ENCODE data around the gene FYTTD1.

The FYTTD1 gene

GRCh38 chr3:197833930-197834715 is 84.4 kb downstream of the FYTTD1 start:
- DNase-seq (ENCODE audit: low read depth): no peak

- DNase-seq (ENCODE audit: low read depth): no peak
These were observed 85.8 kb downstream of the FYTTD1 start for GRCh38 chr3:197835509-197835908.

DNA sequence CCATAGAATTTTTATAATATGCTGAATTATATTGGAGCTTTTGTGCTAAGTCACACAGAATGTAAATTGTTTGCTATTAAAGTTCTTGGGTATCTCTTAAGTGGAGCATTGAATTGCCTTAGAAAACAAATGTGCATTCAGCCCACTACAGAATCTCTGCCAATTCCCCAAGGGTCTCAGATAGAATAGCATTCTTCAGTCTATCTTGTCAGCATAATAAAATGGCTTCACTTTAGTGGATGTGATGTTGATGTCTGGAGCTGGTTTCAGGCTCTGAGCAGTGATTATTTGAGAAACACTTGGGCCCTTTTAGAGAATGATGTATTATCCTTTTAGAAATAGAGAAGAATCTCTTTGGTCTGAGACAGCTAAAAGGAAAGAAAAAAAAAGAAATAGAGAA is 86.6 kb downstream of the FYTTD1 start:
- no peak for DNase-seq (ENCODE audit: low read depth)

Data from ELR (cell line).